HUES48 (cell line): ENCODE measurements around the gene SMTN.

Experiments
- H3K27ac ChIP-seq: one replicate; pipeline ENCODE4 v1.7.0; 2013; ENCODE audit warnings: low read depth, low read length, inconsistent platforms
- H3K27me3 ChIP-seq: 2 replicates; pipeline ENCODE4 v1.6.1; 2013; ENCODE audit warnings: mild to moderate bottlenecking, low read length; ENCODE audit not compliant: control insufficient read depth, insufficient read depth
- H3K36me3 ChIP-seq: 2 replicates; pipeline ENCODE4 v1.6.1; 2013; ENCODE audit warnings: low read length; ENCODE audit not compliant: control insufficient read depth, insufficient read depth
- H3K4me1 ChIP-seq: 2 replicates; pipeline ENCODE4 v1.6.1; 2013; ENCODE audit warnings: mild to moderate bottlenecking, low read length; ENCODE audit not compliant: control insufficient read depth, insufficient read depth
- H3K4me3 ChIP-seq: 2 replicates; pipeline ENCODE4 v1.5.1; 2013; ENCODE audit warnings: mild to moderate bottlenecking, low read depth, low read length
- H3K9ac ChIP-seq: 2 replicates; pipeline ENCODE4 v1.6.1; 2013; ENCODE audit warnings: mild to moderate bottlenecking, low read depth, low read length, moderate library complexity
- H3K9me3 ChIP-seq: 2 replicates; pipeline ENCODE4 v1.6.1; 2013; ENCODE audit warnings: low read length; ENCODE audit not compliant: control insufficient read depth, insufficient read depth

SMTN gene

GRCh38 chr22:31123292-31123602 lies 42.1 kb downstream of the SMTN start:
- Histone ChIP-seq H3K27ac (no peak overlapping the region), H3K36me3 (no peaks in the 10 kb centered on the region), H3K27me3 (no peaks in the 10 kb centered on the region), H3K4me1 (peaks cover 12% of the 10 kb centered on the region), H3K4me3 (peak overlapping the region; percentile 69), H3K9me3 (no peaks in the 10 kb centered on the region), H3K9ac (peak overlapping the region; percentile 25; the same call in 1 of the 2 replicates)

- Histone ChIP-seq H3K9me3 (no peaks in the 10 kb centered on the region), H3K36me3 (no peaks in the 10 kb centered on the region), H3K9ac (no peak overlapping the region), H3K4me1 (peaks cover 12% of the 10 kb centered on the region), H3K27ac (no peak overlapping the region), H3K27me3 (no peaks in the 10 kb centered on the region), H3K4me3 (no peak overlapping the region)
These were observed 43.2 kb downstream of the SMTN start for GRCh38 chr22:31124290-31124689.

GRCh38 chr22:31124811-31125465 lies 43.8 kb downstream of the SMTN start:
- Histone ChIP-seq H3K36me3 (no peaks in the 10 kb centered on the region), H3K27me3 (no peaks in the 10 kb centered on the region), H3K27ac (no peak overlapping the region), H3K4me1 (peaks cover 12% of the 10 kb centered on the region), H3K9me3 (no peaks in the 10 kb centered on the region), H3K9ac (no peak overlapping the region), H3K4me3 (no peak overlapping the region)

GRCh38 chr22:31125521-31126117 lies 44.5 kb downstream of the SMTN start:
- Histone ChIP-seq H3K9ac (no peak overlapping the region), H3K27me3 (no peaks in the 10 kb centered on the region), H3K9me3 (no peaks in the 10 kb centered on the region), H3K4me1 (peaks cover 12% of the 10 kb centered on the region), H3K36me3 (no peaks in the 10 kb centered on the region), H3K4me3 (no peak overlapping the region), H3K27ac (no peak overlapping the region)

- peaks cover 12% of the 10 kb centered on the region for H3K4me1 ChIP-seq
- H3K27me3 ChIP-seq, result no peaks in the 10 kb centered on the region
- H3K9me3 ChIP-seq, result no peaks in the 10 kb centered on the region
- H3K27ac ChIP-seq, result no peak overlapping the region
- H3K36me3 ChIP-seq, result no peaks in the 10 kb centered on the region
- no peak overlapping the region for H3K9ac ChIP-seq
- no peak overlapping the region for H3K4me3 ChIP-seq
These were observed 45.2 kb downstream of the SMTN start for GRCh38 chr22:31126128-31126868.

GRCh38 chr22:31126869-31127175 lies 45.7 kb downstream of the SMTN start:
- no peak overlapping the region for H3K4me3 ChIP-seq
- no peak overlapping the region for H3K27ac ChIP-seq
- H3K4me1 ChIP-seq, result peaks cover 12% of the 10 kb centered on the region
- no peak overlapping the region for H3K9ac ChIP-seq
- H3K9me3 ChIP-seq, result no peaks in the 10 kb centered on the region
- no peaks in the 10 kb centered on the region for H3K27me3 ChIP-seq
- no peaks in the 10 kb centered on the region for H3K36me3 ChIP-seq

- no peak overlapping the region for H3K9ac ChIP-seq
- H3K36me3 ChIP-seq, result no peaks in the 10 kb centered on the region
- no peak overlapping the region for H3K27ac ChIP-seq
- no peaks in the 10 kb centered on the region for H3K9me3 ChIP-seq
- H3K4me1 ChIP-seq, result peaks cover 12% of the 10 kb centered on the region
- no peaks in the 10 kb centered on the region for H3K27me3 ChIP-seq
- H3K4me3 ChIP-seq, result no peak overlapping the region
These were observed 46.2 kb downstream of the SMTN start for GRCh38 chr22:31127181-31127772.

- Histone ChIP-seq H3K27me3 (no peaks in the 10 kb centered on the region), H3K36me3 (0 out of 2 replicates have a peak, but pooled peaks cover 2% of the 10 kb centered on the region), H3K9me3 (no peaks in the 10 kb centered on the region), H3K9ac (no peak overlapping the region), H3K4me3 (no peak overlapping the region), H3K27ac (no peak overlapping the region), H3K4me1 (peaks cover 4% of the 10 kb centered on the region)
These were observed 47.0 kb downstream of the SMTN start for GRCh38 chr22:31128156-31128555.

GRCh38 chr22:31130873-31131272 lies 49.8 kb downstream of the SMTN start:
- no peaks in the 10 kb centered on the region for H3K4me1 ChIP-seq

GRCh38 chr22:31133911-31134310 lies 52.8 kb downstream of the SMTN start:
- Histone ChIP-seq H3K4me3 (no peak overlapping the region), H3K9ac (no peak overlapping the region), H3K27ac (no peak overlapping the region), H3K27me3 (no peaks in the 10 kb centered on the region), H3K9me3 (no peaks in the 10 kb centered on the region), H3K36me3 (peaks cover 40% of the 10 kb centered on the region), H3K4me1 (no peaks in the 10 kb centered on the region)

More at GRCh38 chr22:31130873-31131272, 49.8 kb downstream of the SMTN start:
- no peak overlapping the region for H3K9ac ChIP-seq
- H3K9me3 ChIP-seq, result no peaks in the 10 kb centered on the region
- peaks cover 25% of the 10 kb centered on the region for H3K36me3 ChIP-seq
- H3K27me3 ChIP-seq, result no peaks in the 10 kb centered on the region
- no peak overlapping the region for H3K4me3 ChIP-seq
- no peak overlapping the region for H3K27ac ChIP-seq

- no peak overlapping the region for H3K9ac ChIP-seq
- no peak overlapping the region for H3K4me3 ChIP-seq
- 0 out of 2 replicates have a peak, but pooled peaks cover 5% of the 10 kb centered on the region for H3K4me1 ChIP-seq
- H3K27me3 ChIP-seq, result no peaks in the 10 kb centered on the region
- peaks cover 40% of the 10 kb centered on the region for H3K36me3 ChIP-seq
- H3K9me3 ChIP-seq, result no peaks in the 10 kb centered on the region
- H3K27ac ChIP-seq, result no peak overlapping the region
These were observed 53.6 kb downstream of the SMTN start for GRCh38 chr22:31134688-31135087.
